ENCODE measurements around the gene KLF1.

KLF1 gene

DNA sequence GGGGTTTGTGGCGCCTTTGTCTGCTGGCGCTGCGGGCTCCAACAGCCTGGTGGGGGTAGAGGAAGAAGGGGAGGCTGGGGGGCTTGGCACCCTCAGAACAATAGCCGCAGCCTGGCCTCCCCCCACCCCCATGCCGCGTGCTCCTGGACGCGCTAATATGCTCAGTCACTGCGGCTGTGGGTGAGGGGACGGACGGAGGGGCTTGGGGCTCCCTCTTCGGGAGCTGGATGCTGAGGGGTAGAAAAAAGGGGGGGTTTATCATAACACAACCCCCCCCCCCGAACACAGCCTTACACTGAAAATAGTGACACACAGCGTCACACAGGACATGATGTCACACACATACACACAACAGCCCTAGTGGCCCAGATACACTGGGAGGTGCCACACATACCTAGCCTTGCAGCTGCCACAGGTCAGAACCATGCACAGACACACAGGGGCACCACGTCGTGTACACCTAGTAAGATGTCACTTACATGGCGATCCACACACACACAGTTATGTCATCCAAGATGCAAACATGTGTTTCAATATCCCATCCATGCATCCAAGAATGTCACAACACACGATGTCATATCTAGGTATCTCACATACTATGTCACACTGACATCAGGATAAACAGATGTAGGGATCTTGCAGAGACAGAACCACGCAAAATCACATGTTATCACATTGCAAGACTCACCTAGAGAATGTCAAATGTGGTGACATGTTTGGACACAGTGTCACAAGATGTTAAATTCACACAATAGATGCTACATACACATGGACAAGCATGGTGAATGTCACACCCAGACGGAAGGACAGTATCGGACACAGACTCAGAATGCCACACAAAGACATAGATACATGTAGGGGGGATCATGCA, 47.9 kb downstream of the KLF1 start:
- DNase-seq (ENCODE audit: extremely low read depth in 1 of 2, low read depth in 1 of 2), result no peak

DNA sequence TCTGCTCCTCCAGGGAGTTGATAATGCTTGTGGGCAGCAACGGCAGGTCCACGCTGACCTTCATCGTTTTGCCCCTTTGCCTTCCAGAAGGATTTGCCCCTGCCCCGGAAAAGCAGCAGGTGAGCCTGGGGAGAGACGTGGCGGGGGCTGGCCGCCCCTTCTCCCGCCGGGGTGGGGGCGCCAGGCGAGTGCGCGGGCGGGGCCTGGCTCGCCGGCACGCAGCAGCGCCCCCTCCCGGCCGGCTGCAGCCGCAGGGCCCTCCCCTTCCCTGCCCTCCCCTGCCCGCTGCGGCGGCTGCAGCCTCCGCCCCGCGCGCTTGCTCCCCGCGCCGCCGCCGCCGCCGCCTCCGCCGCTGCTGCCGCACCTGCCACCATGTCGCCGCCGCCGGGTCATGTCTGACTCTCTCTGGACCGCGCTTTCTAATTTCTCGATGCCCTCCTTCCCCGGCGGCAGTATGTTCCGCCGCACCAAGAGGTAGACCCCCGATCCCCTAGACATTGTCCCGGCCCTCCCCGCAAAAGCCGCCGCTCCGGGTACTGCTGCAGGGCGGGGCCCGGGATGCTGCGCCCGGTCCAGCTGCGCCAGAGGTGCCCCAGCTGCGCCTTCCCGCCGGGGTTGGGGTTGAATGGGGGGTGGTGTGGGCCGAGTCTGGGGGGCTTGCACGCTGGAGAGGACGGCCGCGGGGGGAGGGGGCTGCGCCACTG, 48.7 kb downstream of the KLF1 start, which contains the start of gene MAST1:
MAST1 (plus strand) TSS at position 334 of the 704 bp plus-strand sequence; CDS start at position 392, 58 bp downstream.
- DNase-seq (ENCODE audit: extremely low read depth in 1 of 2, low read depth in 1 of 2), result no peak

DNA sequence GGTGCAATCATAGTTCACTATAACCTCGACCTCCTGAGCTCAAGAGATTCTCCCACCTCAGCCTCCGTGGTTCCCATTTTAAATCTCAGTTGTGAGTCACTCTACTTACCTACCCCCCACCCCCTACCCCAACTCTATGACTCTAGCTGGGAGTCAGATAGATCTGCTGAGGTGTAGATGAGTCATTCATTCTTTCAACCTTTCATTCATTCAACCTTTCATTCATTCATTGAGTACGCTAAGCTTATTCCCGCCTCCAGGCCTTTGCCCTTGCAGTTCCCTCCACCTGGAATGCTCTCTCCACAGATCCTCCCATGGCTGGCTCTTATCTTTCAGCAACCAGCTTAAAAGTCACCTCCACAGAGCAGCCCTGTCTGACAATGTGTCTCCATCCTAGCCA, 49.8 kb downstream of the KLF1 start:
- no peak for DNase-seq (ENCODE audit: extremely low read depth in 1 of 2, low read depth in 1 of 2)

DNA sequence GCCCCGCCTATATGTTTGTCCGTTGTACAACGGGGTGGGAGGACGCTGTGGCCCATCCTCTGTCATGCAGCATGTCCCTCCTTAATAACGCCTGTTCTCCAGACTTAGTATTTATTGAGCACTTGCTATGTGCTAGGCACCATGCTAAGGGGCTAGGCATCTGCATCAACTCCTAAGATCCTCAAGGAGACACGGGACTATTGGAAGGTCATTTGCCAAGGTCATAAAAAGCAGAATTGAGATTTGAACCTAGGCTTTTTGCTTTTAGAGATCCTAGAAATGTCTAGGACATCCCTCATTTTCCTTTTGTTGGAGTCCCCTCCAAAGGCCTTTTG, 50.5 kb downstream of the KLF1 start:
- no peak for DNase-seq (ENCODE audit: extremely low read depth in 1 of 2, low read depth in 1 of 2)

DNA sequence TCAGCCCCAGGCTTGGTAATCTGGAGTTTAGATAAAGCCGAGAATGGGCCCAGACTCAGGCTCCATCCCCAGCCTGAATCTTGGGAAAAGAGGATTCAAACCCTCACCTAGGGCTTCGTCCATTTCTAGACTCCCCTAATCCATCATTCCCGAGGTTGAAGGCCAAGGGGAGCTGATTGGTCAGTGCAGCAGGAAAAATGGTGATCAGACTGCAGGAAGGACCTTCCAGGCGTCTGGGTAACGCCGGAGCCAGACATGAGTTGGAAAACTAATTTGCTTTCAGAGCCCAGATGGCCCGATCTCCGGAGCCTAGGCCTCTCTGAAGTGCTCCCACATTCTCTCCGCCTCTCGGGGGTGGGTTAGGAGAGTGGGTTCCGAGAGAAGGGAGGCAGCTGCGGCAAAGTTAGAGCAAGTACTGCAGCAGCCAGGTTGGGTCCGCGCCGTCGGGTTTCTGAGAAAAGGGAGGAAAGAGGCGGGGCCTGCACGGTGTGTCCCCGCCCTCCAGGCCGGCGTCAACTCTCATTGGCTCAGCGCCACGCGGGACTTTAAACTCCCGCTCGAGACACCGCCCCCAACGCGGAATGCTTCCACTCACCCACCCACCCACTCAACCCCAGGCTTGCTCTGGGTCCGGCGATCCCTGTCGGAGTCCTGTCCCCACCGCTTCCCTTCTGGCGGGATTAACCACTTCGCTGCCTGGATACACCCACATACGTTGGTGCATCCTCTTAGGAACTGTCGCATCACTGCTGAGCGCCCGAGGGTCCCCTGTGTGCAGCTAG, 51.8 kb downstream of the KLF1 start:
- no peak for DNase-seq (ENCODE audit: extremely low read depth in 1 of 2, low read depth in 1 of 2)

DNA sequence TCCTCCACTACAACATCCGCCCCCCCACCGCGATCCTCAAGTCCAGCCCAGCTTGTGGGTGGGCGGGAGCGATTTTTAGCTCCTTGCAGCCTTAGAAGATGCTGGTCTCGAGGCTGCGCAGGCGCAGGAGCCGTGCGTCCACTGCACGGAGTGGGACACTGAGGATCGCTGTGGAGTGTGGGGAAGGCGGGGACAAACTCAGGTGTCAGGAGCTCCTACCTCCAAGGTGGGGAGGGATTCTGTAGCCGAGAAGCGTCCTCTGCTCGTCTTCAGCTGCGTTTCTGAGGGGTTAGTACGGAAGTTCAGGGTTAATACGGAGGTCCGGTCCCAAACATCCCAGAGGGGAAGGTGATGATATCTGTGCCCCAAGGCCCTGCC, 52.4 kb downstream of the KLF1 start, which contains the start of gene RTBDN:
RTBDN (minus strand) TSS at position 14 of the 378 bp plus-strand sequence. CDS start 4,600 bp downstream, outside the sequence.
- DNase-seq (ENCODE audit: extremely low read depth in 1 of 2, low read depth in 1 of 2), result no peak
